HFF-Myc (cell line): ENCODE measurements around the gene ALPI.

Experiments
- DNase-seq: peaks from one replicate; pipeline ENCODE4 v3.0.0-alpha.2; 2011; ENCODE audit warnings: low read depth; ENCODE audit errors: extremely low read depth
- H3K4me3 ChIP-seq: replicated peaks from 2 replicates; pipeline ENCODE4 v1.5.1; 2011; ENCODE audit warnings: low read depth, mild to moderate bottlenecking, control low read depth, low read length
- CTCF ChIP-seq: IDR thresholded peaks from 2 replicates; pipeline ENCODE4 v1.5.1; 2012; ENCODE audit warnings: mild to moderate bottlenecking, low read depth, low read length, control low read depth; ENCODE audit errors: missing control alignments

ALPI gene

GRCh38 chr2:232463701-232464543 lies 8.0 kb downstream of the ALPI start:
- no peak overlapping the region for H3K4me3 ChIP-seq
- no peak for DNase-seq
- no peak for TF ChIP-seq CTCF

GRCh38 chr2:232464544-232464885 lies 8.6 kb downstream of the ALPI start:
- no peak overlapping the region for H3K4me3 ChIP-seq
- no peak for TF ChIP-seq CTCF

GRCh38 chr2:232465061-232465460 lies 9.1 kb downstream of the ALPI start:
- no peak for TF ChIP-seq CTCF
- no peak overlapping the region for H3K4me3 ChIP-seq
- no peak for DNase-seq

More at GRCh38 chr2:232464544-232464885, 8.6 kb downstream of the ALPI start:
- DNase-seq, result no peak

DNA sequence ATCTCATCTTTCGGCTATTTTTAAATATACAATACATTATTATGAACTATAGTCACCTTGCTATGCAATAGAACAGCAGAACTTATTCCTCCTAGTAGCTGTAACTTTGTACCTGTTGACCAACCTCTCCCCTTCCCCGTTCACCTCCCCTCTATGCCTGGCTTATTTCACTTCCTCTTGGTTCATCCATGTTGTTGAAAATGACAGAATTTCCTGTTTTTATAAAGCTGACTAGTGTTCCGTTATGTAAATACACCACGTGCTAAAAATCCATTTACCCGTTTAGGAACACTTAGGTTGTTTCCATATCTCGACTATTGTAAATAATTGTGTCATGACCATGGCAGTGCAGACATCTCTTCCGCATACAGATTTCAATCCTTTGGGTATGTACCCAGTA lies 10.3 kb downstream of the ALPI start:
- no peak overlapping the region for H3K4me3 ChIP-seq
- no peak for TF ChIP-seq CTCF
- DNase-seq, result no peak

DNA sequence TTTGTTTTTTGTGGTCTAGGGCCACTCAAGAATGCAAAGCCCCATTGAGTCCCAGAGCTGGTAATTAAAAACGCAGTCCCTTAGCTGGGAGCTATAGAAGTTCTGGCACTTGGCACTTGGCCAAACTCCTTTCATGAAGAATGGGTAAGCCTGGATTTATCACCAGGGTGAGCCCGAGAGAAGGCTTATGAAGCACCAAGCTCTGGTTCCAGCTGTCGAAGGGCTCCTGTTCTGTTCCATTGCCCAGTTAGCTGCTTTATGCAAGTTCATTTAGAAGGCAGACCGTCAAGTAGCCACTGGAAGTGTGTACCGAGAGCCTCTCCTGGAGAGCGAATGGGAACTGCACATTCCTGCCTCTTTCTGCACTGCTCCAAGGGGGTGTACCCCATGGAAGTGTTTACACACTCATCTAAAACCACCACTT lies 17.5 kb downstream of the ALPI start:
- H3K4me3 ChIP-seq, result no peak overlapping the region
- TF ChIP-seq CTCF, result no peak
- DNase-seq, result no peak

DNA sequence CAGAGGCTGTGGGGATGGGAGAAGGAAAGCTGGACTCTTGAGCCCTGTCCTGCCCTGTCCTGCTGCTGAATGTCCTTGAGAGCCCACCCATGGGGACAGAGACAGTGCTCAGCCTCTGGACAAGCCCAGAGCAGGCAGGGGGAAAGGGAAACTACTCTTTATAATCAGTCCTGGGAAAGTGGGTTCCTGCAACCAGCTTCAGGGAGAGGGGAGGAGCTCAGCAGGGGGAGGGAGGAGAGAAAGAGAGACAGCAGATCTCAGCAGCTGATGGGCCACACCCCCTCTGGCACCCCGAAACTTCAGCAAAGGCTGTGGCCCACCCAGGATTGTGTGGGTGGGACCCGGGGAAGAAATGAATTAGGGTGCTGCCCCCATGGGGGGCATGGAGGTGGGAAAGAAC lies 20.1 kb downstream of the ALPI start:
- no peak overlapping the region for H3K4me3 ChIP-seq
- no peak for TF ChIP-seq CTCF
- no peak for DNase-seq

DNA sequence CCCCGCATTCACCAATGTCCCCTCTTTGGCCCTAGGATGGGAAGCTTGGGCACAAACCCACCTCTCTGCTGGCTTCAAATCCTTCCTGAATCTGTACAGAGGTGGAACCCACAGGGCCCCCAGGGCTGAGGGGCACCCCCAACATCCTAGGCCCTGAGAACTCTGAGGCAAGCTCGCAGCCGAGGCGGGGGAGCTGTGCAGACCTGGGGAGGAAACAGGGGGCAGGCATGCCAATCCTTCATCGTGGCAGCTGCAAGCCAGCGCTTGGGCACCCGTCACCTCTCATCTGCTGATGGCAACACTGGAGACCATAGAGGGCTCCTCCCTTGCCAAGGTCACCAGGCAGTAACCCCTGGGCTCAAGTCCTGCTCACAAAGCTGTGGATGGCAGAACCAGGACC lies 20.8 kb downstream of the ALPI start:
- no peak overlapping the region for H3K4me3 ChIP-seq
- no peak for DNase-seq
- no peak for TF ChIP-seq CTCF
